HepG2 (cell line): ENCODE data around the gene DEGS1. TPM values are rescaled to one million over a fixed set of nuclear protein-coding genes. Genes with fewer than 3 reads are reported as not detected.
A peak's percentile ranks its signal among the peaks of the same experiment; 100 is the strongest.

Source experiments
- BRCA1 ChIP-seq: sonication (generic); formaldehyde crosslinking; IDR thresholded peaks from 2 replicates; pipeline ENCODE4 v1.4.0; 2020; ENCODE audit warnings: missing genetic modification reagents
- CC2D1A ChIP-seq: sonication (generic); formaldehyde crosslinking; IDR thresholded peaks from 2 replicates; pipeline ENCODE4 v1.8.1; 2023; ENCODE audit warnings: mild to moderate bottlenecking, missing genetic modification reagents
- EP300 ChIP-seq, 3 experiments: sonication (generic) in 1 of 3; formaldehyde crosslinking in 1 of 3; IDR thresholded peaks; 2 replicates each; pipeline versions ENCODE4 v1.5.1 to v1.6.1; 2011 to 2020; ENCODE audit warnings: low read depth in 2 of 3, low read length in 2 of 3, borderline replicate concordance in 1 of 3, improper control_type of control experiment in 1 of 3, mild to moderate bottlenecking in 1 of 3, missing genetic modification reagents in 1 of 3, moderate library complexity in 1 of 3
- FOXK1 ChIP-seq: sonication (generic); formaldehyde crosslinking; IDR thresholded peaks from 2 replicates; pipeline ENCODE4 v1.4.0; 2020; ENCODE audit warnings: low read depth, missing genetic modification reagents, borderline replicate concordance
- GATAD1 ChIP-seq: IDR thresholded peaks from 2 replicates; pipeline ENCODE4 v1.6.1; 2016; ENCODE audit warnings: missing genetic modification reagents, missing compliant biosample characterization
- HCFC1 ChIP-seq: fragments of 150-350 bp; IDR thresholded peaks from 2 replicates; pipeline ENCODE4 v1.6.1; 2014; ENCODE audit warnings: low read depth, low read length
- MTA1 ChIP-seq: sonication (generic); formaldehyde crosslinking; IDR thresholded peaks from 2 replicates; pipeline ENCODE4 v1.4.0; 2020; ENCODE audit warnings: missing genetic modification reagents, mild to moderate bottlenecking, borderline replicate concordance
- MTF2 ChIP-seq: sonication (generic); formaldehyde crosslinking; IDR thresholded peaks from 2 replicates; pipeline ENCODE4 v1.5.0; 2020; ENCODE audit warnings: missing genetic modification reagents, borderline replicate concordance
- NR2C2 ChIP-seq: sonication (generic); formaldehyde crosslinking; IDR thresholded peaks from 2 replicates; pipeline ENCODE4 v1.4.0; 2020; ENCODE audit warnings: missing genetic modification reagents, mild to moderate bottlenecking, moderate library complexity, borderline replicate concordance
- RORA ChIP-seq: sonication (generic); formaldehyde crosslinking; IDR thresholded peaks from 2 replicates; pipeline ENCODE4 v1.5.0; 2020; ENCODE audit warnings: mild to moderate bottlenecking, missing genetic modification reagents, moderate library complexity
- SNAPC5 ChIP-seq: sonication (generic); formaldehyde crosslinking; IDR thresholded peaks from 2 replicates; pipeline ENCODE4 v1.8.1; 2023; ENCODE audit warnings: mild to moderate bottlenecking, missing genetic modification reagents, borderline replicate concordance
- SYNCRIP ChIP-seq: fragments of 200-400 bp; formaldehyde crosslinking; IDR thresholded peaks from 2 replicates; pipeline ENCODE4 v1.6.1; 2018; ENCODE audit warnings: mild to moderate bottlenecking, low read depth, low read length; ENCODE audit not compliant: insufficient read depth
- TFDP1 ChIP-seq: IDR thresholded peaks from 2 replicates; pipeline ENCODE4 v1.6.1; 2016; ENCODE audit warnings: missing compliant biosample characterization, missing genetic modification reagents, borderline replicate concordance
- ZNF101 ChIP-seq: sonication (generic); formaldehyde crosslinking; IDR thresholded peaks from 2 replicates; pipeline ENCODE4 v1.4.0; 2020; ENCODE audit warnings: mild to moderate bottlenecking, low read depth, missing genetic modification reagents, borderline replicate concordance
- ZNF17 ChIP-seq: sonication (generic); formaldehyde crosslinking; IDR thresholded peaks from 2 replicates; pipeline ENCODE4 v1.5.0; 2020; ENCODE audit warnings: mild to moderate bottlenecking, missing genetic modification reagents
- ZNF232 ChIP-seq: sonication (generic); formaldehyde crosslinking; IDR thresholded peaks from 2 replicates; pipeline ENCODE4 v1.4.0; 2020; ENCODE audit warnings: missing genetic modification reagents, borderline replicate concordance
- ZNF451 ChIP-seq: sonication (generic); formaldehyde crosslinking; IDR thresholded peaks from 2 replicates; pipeline ENCODE4 v1.5.0; 2020; ENCODE audit warnings: mild to moderate bottlenecking, missing genetic modification reagents
- ZNF468 ChIP-seq: sonication (generic); formaldehyde crosslinking; IDR thresholded peaks from 2 replicates; pipeline ENCODE4 v1.8.0; 2022; ENCODE audit warnings: mild to moderate bottlenecking, moderate library complexity, missing genetic modification reagents
- ZNF550 ChIP-seq: sonication (generic); formaldehyde crosslinking; IDR thresholded peaks from 2 replicates; pipeline ENCODE4 v1.4.0; 2020; ENCODE audit warnings: mild to moderate bottlenecking, missing genetic modification reagents, borderline replicate concordance
- ZNF614 ChIP-seq: IDR thresholded peaks from 2 replicates; pipeline ENCODE4 v1.6.1; 2018; ENCODE audit warnings: missing biosample characterization, missing genetic modification reagents, inconsistent platforms, borderline replicate concordance
- ZNF674 ChIP-seq: sonication (generic); formaldehyde crosslinking; IDR thresholded peaks from 2 replicates; pipeline ENCODE4 v1.5.0; 2020; ENCODE audit warnings: low read depth, mild to moderate bottlenecking, missing genetic modification reagents
- ZNF776 ChIP-seq: sonication (generic); formaldehyde crosslinking; IDR thresholded peaks from 2 replicates; pipeline ENCODE4 v1.4.0; 2020; ENCODE audit warnings: mild to moderate bottlenecking, missing genetic modification reagents
- ZNF777 ChIP-seq: sonication (generic); formaldehyde crosslinking; IDR thresholded peaks from 2 replicates; pipeline ENCODE4 v1.4.0; 2020; ENCODE audit warnings: missing genetic modification reagents
- ZSCAN21 ChIP-seq: sonication (generic); formaldehyde crosslinking; IDR thresholded peaks from 2 replicates; pipeline ENCODE4 v1.8.0; 2022; ENCODE audit warnings: mild to moderate bottlenecking, missing genetic modification reagents, moderate library complexity, borderline replicate concordance
- polyA plus RNA-seq, 8 experiments: library from polyadenylated mRNA; depleted of rRNA in 3 of 8; stranded (reverse) in 7 of 8; unstranded in 1 of 8; fragments of >200 nt; fragmentation: Illumina TruSeq in 4 of 8; extraction: Trizol in 4 of 8; gene quantifications; 2 replicates each; pipeline versions ENCODE4 v1.2.1 to v1.2.3, GENCODE V29; 2011 to 2016; ENCODE audit warnings: low read depth in 4 of 8, missing spikeins in 1 of 8, mixed read lengths in 1 of 8; ENCODE audit not compliant: insufficient read depth in 1 of 8
- total RNA-seq, 5 experiments: library from RNA; depleted of rRNA; stranded (reverse); fragments of >200 nt; fragmentation: Illumina TruSeq; extraction: Trizol; gene quantifications; 2 replicates each; pipeline ENCODE4 v1.2.3, GENCODE V29; 2016; ENCODE audit warnings: low read depth in 1 of 5
- TF ChIP-seq, protein P1 (sequence below): sonication (generic); formaldehyde crosslinking; IDR thresholded peaks from 2 replicates; pipeline ENCODE4 v1.4.0; 2020; ENCODE audit warnings: missing genetic modification reagents

The DEGS1 gene
- total and polyA plus RNA-seq, 2 of the 13 experiments (the other 11 are each of a cell fraction or from before 2014, with no cell fraction given) = 18.1 to 35.9 TPM

DNA sequence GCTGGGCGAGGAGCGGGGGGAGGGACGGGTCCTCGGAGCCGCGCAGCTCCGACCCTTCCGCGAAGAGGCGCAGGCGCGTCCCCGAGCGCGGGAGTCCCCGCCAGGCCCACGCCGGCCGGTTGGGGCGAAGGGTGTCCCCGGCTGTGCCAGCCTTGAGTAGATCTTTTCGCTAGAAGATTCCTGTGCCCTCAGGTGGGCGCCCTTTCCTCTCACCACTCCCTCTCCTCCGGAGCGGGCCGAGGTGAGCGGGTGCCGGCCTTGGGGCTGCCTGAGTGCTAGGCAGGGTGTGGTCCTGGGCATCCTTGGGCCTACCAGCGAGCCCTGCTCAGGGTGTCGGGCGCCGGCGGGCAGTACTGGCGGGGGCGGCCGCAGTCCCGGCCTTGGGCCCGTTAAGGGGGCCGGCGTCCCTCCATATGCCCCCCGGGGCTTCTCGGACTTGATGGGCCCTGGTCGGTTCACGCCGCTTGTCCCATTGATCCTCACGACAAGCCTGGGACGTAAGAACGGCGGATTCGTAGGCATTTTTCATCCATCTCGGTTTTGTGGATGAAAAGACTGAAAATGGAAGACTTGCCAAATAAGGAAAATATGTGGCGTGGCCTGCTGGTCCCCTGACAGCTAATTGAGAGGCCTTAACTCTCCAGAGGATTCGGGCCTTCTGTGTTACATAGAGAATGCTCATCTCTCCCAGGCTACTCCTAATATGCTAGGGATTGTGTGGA is 712 bp downstream of the DEGS1 start (continued):
- no peak for TF ChIP-seq SNAPC5
- TF ChIP-seq ZNF777 (CRISPR knock-in tag) = peak; percentile 82; the same call in 1 of the 2 replicates
- no peak for TF ChIP-seq ZSCAN21 (CRISPR knock-in tag)
- no peak for TF ChIP-seq ZNF101 (CRISPR knock-in tag)
- TF ChIP-seq ZNF232 (CRISPR knock-in tag) = no peak; the same call in 1 of the 2 replicates
- 0 out of 2 replicates have a peak, but pooled peaks have one; percentile 16 for TF ChIP-seq ZNF776 (CRISPR knock-in tag)
- TF ChIP-seq EP300 (IDR thresholded peaks at IDR 0.05; ENCODE audit: low read depth in 2 of 2, low read length in 2 of 2) = no peak
- TF ChIP-seq EP300 (CRISPR knock-in tag; IDR thresholded peaks at IDR 0.05; ENCODE audit: borderline replicate concordance) = no peak
- TF ChIP-seq BRCA1 = no peak
- no peak for TF ChIP-seq NR2C2 (CRISPR knock-in tag)
- no peak for TF ChIP-seq ZNF614
- no peak for TF ChIP-seq ZNF17
- TF ChIP-seq HCFC1 = no peak
- TF ChIP-seq TFDP1 (CRISPR knock-in tag) = peak; percentile 77
- TF ChIP-seq RORA (CRISPR knock-in tag) = no peak
- no peak for TF ChIP-seq MTA1 (CRISPR knock-in tag)
- no peak for TF ChIP-seq FOXK1 (CRISPR knock-in tag)
- 0 out of 2 replicates have a peak, but pooled peaks have one; percentile 20 for TF ChIP-seq GATAD1 (CRISPR knock-in tag)
- TF ChIP-seq, protein P1, sequence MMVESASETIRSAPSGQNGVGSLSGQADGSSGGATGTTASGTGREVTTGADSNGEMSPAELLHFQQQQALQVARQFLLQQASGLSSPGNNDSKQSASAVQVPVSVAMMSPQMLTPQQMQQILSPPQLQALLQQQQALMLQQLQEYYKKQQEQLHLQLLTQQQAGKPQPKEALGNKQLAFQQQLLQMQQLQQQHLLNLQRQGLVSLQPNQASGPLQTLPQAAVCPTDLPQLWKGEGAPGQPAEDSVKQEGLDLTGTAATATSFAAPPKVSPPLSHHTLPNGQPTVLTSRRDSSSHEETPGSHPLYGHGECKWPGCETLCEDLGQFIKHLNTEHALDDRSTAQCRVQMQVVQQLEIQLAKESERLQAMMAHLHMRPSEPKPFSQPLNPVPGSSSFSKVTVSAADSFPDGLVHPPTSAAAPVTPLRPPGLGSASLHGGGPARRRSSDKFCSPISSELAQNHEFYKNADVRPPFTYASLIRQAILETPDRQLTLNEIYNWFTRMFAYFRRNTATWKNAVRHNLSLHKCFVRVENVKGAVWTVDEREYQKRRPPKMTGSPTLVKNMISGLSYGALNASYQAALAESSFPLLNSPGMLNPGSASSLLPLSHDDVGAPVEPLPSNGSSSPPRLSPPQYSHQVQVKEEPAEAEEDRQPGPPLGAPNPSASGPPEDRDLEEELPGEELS (CRISPR knock-in tag) = no peak
- TF ChIP-seq CC2D1A (CRISPR knock-in tag) = no peak
- TF ChIP-seq ZNF451 = no peak
- 0 out of 2 replicates have a peak, but pooled peaks have one; percentile 59 for TF ChIP-seq ZNF550
- TF ChIP-seq ZNF674 (CRISPR knock-in tag) = no peak
- TF ChIP-seq MTF2 (CRISPR knock-in tag) = no peak
- no peak for TF ChIP-seq ZNF468 (CRISPR knock-in tag)
- TF ChIP-seq SYNCRIP = no peak
